Panc1 (cell line): Measurements from ENCODE around the gene METRN. TPM values are rescaled to one million over a fixed set of nuclear protein-coding genes. Genes with fewer than 3 reads are reported as not detected.

ENCODE experiments used
- ATAC-seq: fragments of 200-7000 bp; cut with Tn5 transposase; 2 replicates; pipeline ENCODE4 v1.9.1; 2020; ENCODE audit warnings: mild to moderate bottlenecking, moderate library complexity
- BruUV-seq: library from RNA; stranded (reverse); fragments of 400-500 nt; replicated peaks from 2 replicates; lab custom pipeline; 2021; lab: Mats Ljungman, UMichigan
- CTCF ChIA-PET: fragments of 300-600 bp; sonication (Branson Sonifier 250); formaldehyde crosslinking; loops from one replicate; lab custom pipeline; 2022; ENCODE audit warnings: antibody characterized with exemption; lab: Charles Lee
- POLR2A ChIA-PET: fragments of 300-600 bp; sonication (Branson Sonifier 250); formaldehyde crosslinking; loops from one replicate; lab custom pipeline; 2022; ENCODE audit warnings: antibody characterized with exemption; lab: Charles Lee
- DNase-seq: peaks from one replicate; pipeline ENCODE4 v3.0.0-alpha.2; 2010; ENCODE audit warnings: low read depth, low spot score
- H3K27ac ChIP-seq: 2 replicates; pipeline ENCODE4 v1.5.1; 2011; ENCODE audit warnings: mild to moderate bottlenecking, low read length, inconsistent platforms
- H3K27me3 ChIP-seq: fragments of 200-500 bp; sonication (Bioruptor generic); 2 replicates; pipeline ENCODE4 v1.6.0; 2014; ENCODE audit warnings: low read length, inconsistent platforms; ENCODE audit not compliant: control insufficient read depth, insufficient read depth
- H3K36me3 ChIP-seq: fragments of 200-500 bp; sonication (Bioruptor generic); 2 replicates; pipeline ENCODE4 v1.5.1; 2014; ENCODE audit warnings: inconsistent platforms, mild to moderate bottlenecking, low read length, moderate library complexity; ENCODE audit not compliant: control insufficient read depth, insufficient read depth
- H3K4me1 ChIP-seq: 2 replicates; pipeline ENCODE4 v1.5.1; 2011; ENCODE audit warnings: inconsistent platforms, mild to moderate bottlenecking, low read length, moderate library complexity; ENCODE audit not compliant: control insufficient read depth, insufficient read depth
- H3K4me3 ChIP-seq, 2 experiments: 2 replicates each; pipeline ENCODE4 v1.5.1; 2011 to 2012; ENCODE audit warnings: low read depth in 2 of 2, low read length in 2 of 2, mild to moderate bottlenecking in 2 of 2, inconsistent platforms in 1 of 2, moderate library complexity in 1 of 2
- H3K9me3 ChIP-seq: fragments of 200-500 bp; sonication (Bioruptor generic); 2 replicates; pipeline ENCODE4 v1.5.1; 2014; ENCODE audit warnings: low read depth, mild to moderate bottlenecking, inconsistent platforms, low read length, moderate library complexity; ENCODE audit not compliant: control insufficient read depth, insufficient read depth
- CTCF ChIP-seq: fragments of 450-650 bp; IDR thresholded peaks from 2 replicates; pipeline ENCODE4 v1.5.1; 2017; ENCODE audit warnings: mild to moderate bottlenecking
- POLR2AphosphoS5 ChIP-seq: IDR thresholded peaks from 2 replicates; pipeline ENCODE4 v1.6.1; 2012; ENCODE audit warnings: mild to moderate bottlenecking, low read depth, low read length, moderate library complexity
- REST ChIP-seq, 2 experiments: IDR thresholded peaks; 2 replicates each; pipeline ENCODE4 v1.6.1; 2011 to 2012; ENCODE audit warnings: low read depth in 2 of 2, control low read depth in 1 of 2, low read length in 1 of 2, mild to moderate bottlenecking in 1 of 2, moderate library complexity in 1 of 2; ENCODE audit not compliant: insufficient read depth in 1 of 2
- SIN3A ChIP-seq: IDR thresholded peaks from 2 replicates; pipeline ENCODE4 v1.6.1; 2012; ENCODE audit warnings: low read depth, mild to moderate bottlenecking, low read length, moderate library complexity, borderline replicate concordance; ENCODE audit not compliant: insufficient read depth
- TCF7L2 ChIP-seq: IDR thresholded peaks from 2 replicates; pipeline ENCODE4 v1.6.1; 2011; ENCODE audit warnings: mild to moderate bottlenecking, low read depth, low read length, inconsistent platforms
- in situ Hi-C: cut with HindIII; loops from 2 replicates; pipeline ENCODE4 v1.10.0; 2016; ENCODE audit warnings: low sequenced_read_pairs, low pct_unique_long_range_greater_than_20kb
- intact Hi-C: fragments of 100-400 bp; cut with micrococcal nuclease; formaldehyde crosslinking; loops from one replicate; pipeline ENCODE4 v1.10.0; 2022; ENCODE audit not compliant: unreplicated experiment
- total RNA-seq: library from RNA; stranded (reverse); gene quantifications from one replicate; pipeline ENCODE4 v1.2.1, GENCODE V29; 2021; ENCODE audit not compliant: unreplicated experiment

The METRN gene
- total RNA-seq, 1 experiment from 2014 or later: 407 TPM

- DNase-seq (no peak), ATAC-seq (no peak)
- H3K4me1 ChIP-seq: peaks cover 10% of the 10 kb centered on the region
- intact Hi-C loops (no loop called here), in situ Hi-C loops (no loop called here)
- ChIA-PET CTCF (no interaction called here), POLR2A (no interaction called here)
- H3K4me3 ChIP-seq: no peak overlapping the region
- no peaks in the 10 kb centered on the region for H3K9me3 ChIP-seq
- BruUV-seq: no TSS peak
- no peaks in the 10 kb centered on the region for H3K36me3 ChIP-seq
- H3K27ac ChIP-seq: no peak overlapping the region
- H3K27me3 ChIP-seq: no peaks in the 10 kb centered on the region
- no peak for TF ChIP-seq TCF7L2
- TF ChIP-seq POLR2AphosphoS5: no peak
- no peak for TF ChIP-seq REST (IDR thresholded peaks at IDR 0.05; ENCODE audit: insufficient read depth in 1 of 2, low read depth in 2 of 2, low read length in 1 of 2)
- TF ChIP-seq SIN3A: no peak
- TF ChIP-seq CTCF: no peak
Observed at GRCh38 chr16:729768-730665, 15.1 kb downstream of the METRN start.

GRCh38 chr16:730666-731509 lies 16.0 kb downstream of the METRN start:
- Histone ChIP-seq H3K27me3 (no peaks in the 10 kb centered on the region), H3K9me3 (no peaks in the 10 kb centered on the region), H3K4me3 (no peak overlapping the region), H3K36me3 (no peaks in the 10 kb centered on the region), H3K4me1 (peaks cover 8% of the 10 kb centered on the region), H3K27ac (no peak overlapping the region)
- ChIA-PET CTCF (no interaction called here), POLR2A (no interaction called here)
- BruUV-seq: no TSS peak
- intact Hi-C loops (no loop called here), in situ Hi-C loops (no loop called here)
- no peak for DNase-seq
- ATAC-seq: no peak
- TF ChIP-seq TCF7L2 (no peak), CTCF (no peak), REST (IDR thresholded peaks at IDR 0.05; ENCODE audit: insufficient read depth in 1 of 2, low read depth in 2 of 2, low read length in 1 of 2) (no peak), SIN3A (no peak), POLR2AphosphoS5 (no peak; the same call in 1 of the 2 replicates)
